SU-DHL-6 (cell line): ENCODE data around the gene FRS2.

Experiments
- H2AFZ ChIP-seq: fragments of 200-600 bp; sonication (generic); 2 replicates; pipeline ENCODE4 v1.6.1; 2014; ENCODE audit warnings: low read depth, mild to moderate bottlenecking, moderate library complexity, mixed read lengths, antibody characterized with exemption, low read length; ENCODE audit not compliant: severe bottlenecking
- H3F3A ChIP-seq: fragments of 200-600 bp; shearing (Covaris generic); 2 replicates; pipeline ENCODE4 v1.6.0; 2016; ENCODE audit warnings: antibody characterized with exemption, mild to moderate bottlenecking; ENCODE audit not compliant: insufficient read depth
- H3K27ac ChIP-seq: fragments of 200-600 bp; sonication (generic); 2 replicates; pipeline ENCODE4 v1.5.1; 2016; ENCODE audit warnings: low read depth, mild to moderate bottlenecking, low read length, moderate library complexity, mixed read lengths
- H3K27me3 ChIP-seq: fragments of 200-600 bp; sonication (generic), shearing (Covaris generic); 2 replicates; pipeline ENCODE4 v1.6.0; 2014; ENCODE audit warnings: mild to moderate bottlenecking, low read length
- H3K36me3 ChIP-seq: fragments of 200-600 bp; sonication (generic); 2 replicates; pipeline ENCODE4 v1.6.1; 2014; ENCODE audit warnings: mild to moderate bottlenecking, low read length, mixed read lengths
- H3K4me2 ChIP-seq: fragments of 300-600, 200-600 bp; shearing (Covaris generic), sonication (generic); 2 replicates; pipeline ENCODE4 v1.6.0; 2014; ENCODE audit warnings: low read length, low read depth, mild to moderate bottlenecking; ENCODE audit not compliant: poor library complexity, severe bottlenecking
- H3K4me3 ChIP-seq: fragments of 200-600 bp; sonication (generic); 2 replicates; pipeline ENCODE4 v1.5.1; 2014; ENCODE audit warnings: antibody characterized with exemption, low read length, mild to moderate bottlenecking, mixed read lengths; ENCODE audit not compliant: insufficient read depth, poor library complexity, severe bottlenecking
- H3K79me2 ChIP-seq: fragments of 200-600 bp; sonication (generic); 2 replicates; pipeline ENCODE4 v1.6.1; 2014; ENCODE audit warnings: mild to moderate bottlenecking, low read length, moderate library complexity; ENCODE audit not compliant: insufficient read depth
- H3K9ac ChIP-seq: fragments of 200-600 bp; sonication (generic); 2 replicates; pipeline ENCODE4 v1.7.0; 2014; ENCODE audit warnings: mild to moderate bottlenecking, low read length
- H3K9me2 ChIP-seq: fragments of 200-600 bp; sonication (generic); replicated peaks from 2 replicates; pipeline ENCODE4 v1.6.1; 2014; ENCODE audit warnings: low read length; ENCODE audit not compliant: insufficient read depth
- H3K9me3 ChIP-seq: fragments of 200-600 bp; sonication (generic); 2 replicates; pipeline ENCODE4 v1.6.1; 2014; ENCODE audit warnings: low read length, mixed read lengths; ENCODE audit not compliant: insufficient read depth
- H4K20me1 ChIP-seq: fragments of 200-600 bp; sonication (generic); 2 replicates; pipeline ENCODE4 v1.6.1; 2014; ENCODE audit warnings: low read depth, mild to moderate bottlenecking, antibody characterized with exemption, low read length, moderate library complexity, mixed read lengths
- EZH2phosphoT487 ChIP-seq: fragments of 200-600 bp; sonication (generic), shearing (Covaris generic); conservative IDR thresholded peaks from 2 replicates; pipeline ENCODE4 v1.6.1; 2018; ENCODE audit warnings: mild to moderate bottlenecking, antibody characterized with exemption, low read length, moderate library complexity, mixed read lengths
- TF ChIP-seq, protein P1 (sequence below): fragments of 200-600 bp; sonication (generic); IDR thresholded peaks from one replicate; pipeline ENCODE4 v1.5.1; 2017; ENCODE audit warnings: antibody characterized with exemption, mild to moderate bottlenecking, low read length, moderate library complexity; ENCODE audit not compliant: insufficient read depth, poor library complexity, severe bottlenecking

FRS2 gene

DNA sequence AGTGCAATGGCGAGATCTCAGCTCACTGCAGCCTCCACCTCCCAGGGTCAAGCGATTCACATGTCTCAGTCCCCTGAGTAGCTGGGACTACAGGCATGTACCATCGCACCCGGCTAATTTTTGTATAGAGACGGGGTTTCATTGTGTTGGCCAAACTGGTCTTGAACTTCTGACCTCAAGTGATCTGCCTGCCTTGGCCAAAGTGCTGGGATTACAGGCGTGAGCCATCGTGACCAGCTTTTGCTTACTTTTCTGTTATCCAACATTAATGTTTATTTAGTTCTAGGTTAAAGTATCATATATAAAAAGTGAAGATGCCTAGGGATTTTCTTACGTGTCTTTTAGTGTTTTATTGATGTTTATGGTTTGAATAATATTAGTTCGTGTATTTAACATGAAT, 86.2 kb downstream of the FRS2 start:
- Histone ChIP-seq H3K9ac (no peak overlapping the region), H3K36me3 (no peaks in the 10 kb centered on the region), H3K4me3 (no peak overlapping the region), H3K4me2 (no peak overlapping the region), H3K9me3 (no peaks in the 10 kb centered on the region), H3K9me2 (no peaks in the 10 kb centered on the region), H4K20me1 (no peaks in the 10 kb centered on the region), H3K27ac (no peak overlapping the region), H3K79me2 (no peaks in the 10 kb centered on the region), H2AFZ (no peak overlapping the region), H3K27me3 (no peaks in the 10 kb centered on the region), H3F3A (no peaks in the 10 kb centered on the region)
- no peak for TF ChIP-seq EZH2phosphoT487
- TF ChIP-seq, protein P1, sequence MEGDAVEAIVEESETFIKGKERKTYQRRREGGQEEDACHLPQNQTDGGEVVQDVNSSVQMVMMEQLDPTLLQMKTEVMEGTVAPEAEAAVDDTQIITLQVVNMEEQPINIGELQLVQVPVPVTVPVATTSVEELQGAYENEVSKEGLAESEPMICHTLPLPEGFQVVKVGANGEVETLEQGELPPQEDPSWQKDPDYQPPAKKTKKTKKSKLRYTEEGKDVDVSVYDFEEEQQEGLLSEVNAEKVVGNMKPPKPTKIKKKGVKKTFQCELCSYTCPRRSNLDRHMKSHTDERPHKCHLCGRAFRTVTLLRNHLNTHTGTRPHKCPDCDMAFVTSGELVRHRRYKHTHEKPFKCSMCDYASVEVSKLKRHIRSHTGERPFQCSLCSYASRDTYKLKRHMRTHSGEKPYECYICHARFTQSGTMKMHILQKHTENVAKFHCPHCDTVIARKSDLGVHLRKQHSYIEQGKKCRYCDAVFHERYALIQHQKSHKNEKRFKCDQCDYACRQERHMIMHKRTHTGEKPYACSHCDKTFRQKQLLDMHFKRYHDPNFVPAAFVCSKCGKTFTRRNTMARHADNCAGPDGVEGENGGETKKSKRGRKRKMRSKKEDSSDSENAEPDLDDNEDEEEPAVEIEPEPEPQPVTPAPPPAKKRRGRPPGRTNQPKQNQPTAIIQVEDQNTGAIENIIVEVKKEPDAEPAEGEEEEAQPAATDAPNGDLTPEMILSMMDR = no peak

DNA sequence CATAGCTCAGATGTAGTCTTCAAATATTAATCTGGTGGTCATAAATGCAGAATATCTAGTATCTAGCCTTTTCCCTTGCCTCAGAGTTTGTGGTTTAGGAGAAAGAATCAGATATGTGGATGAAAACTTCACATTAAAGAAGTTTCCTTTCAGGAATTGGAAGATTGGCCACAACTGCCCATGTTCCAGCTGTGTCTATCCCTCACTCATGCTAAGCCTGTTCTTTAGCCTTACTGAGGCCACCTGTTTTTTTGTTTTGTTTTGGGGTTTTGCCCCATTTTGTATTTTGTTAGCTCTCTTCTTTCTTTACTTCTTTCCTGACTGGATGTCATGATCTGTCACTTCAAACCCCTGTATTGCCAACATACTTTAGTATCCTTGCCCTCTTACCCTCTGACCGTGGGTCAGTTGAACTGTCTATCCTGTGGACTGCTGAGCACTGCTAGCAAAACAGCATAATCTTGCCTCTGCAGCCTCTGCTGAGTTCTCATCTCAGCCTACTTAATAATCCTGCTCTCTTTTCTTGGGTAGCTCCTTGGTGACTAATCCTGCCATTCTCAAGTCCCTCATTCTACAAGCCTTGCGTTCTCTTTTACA, 93.1 kb downstream of the FRS2 start:
- H3K36me3 ChIP-seq = no peaks in the 10 kb centered on the region
- no peak overlapping the region for H3K27ac ChIP-seq
- H3K79me2 ChIP-seq = no peaks in the 10 kb centered on the region
- no peak overlapping the region for H3K4me2 ChIP-seq
- no peak overlapping the region for H3K4me3 ChIP-seq
- no peaks in the 10 kb centered on the region for H4K20me1 ChIP-seq
- H3K9ac ChIP-seq = no peak overlapping the region
- no peaks in the 10 kb centered on the region for H3F3A ChIP-seq
- no peak overlapping the region for H2AFZ ChIP-seq
- no peaks in the 10 kb centered on the region for H3K9me2 ChIP-seq
- no peaks in the 10 kb centered on the region for H3K27me3 ChIP-seq
- H3K9me3 ChIP-seq = no peaks in the 10 kb centered on the region
- no peak for TF ChIP-seq EZH2phosphoT487
- TF ChIP-seq, protein P1 = no peak

DNA sequence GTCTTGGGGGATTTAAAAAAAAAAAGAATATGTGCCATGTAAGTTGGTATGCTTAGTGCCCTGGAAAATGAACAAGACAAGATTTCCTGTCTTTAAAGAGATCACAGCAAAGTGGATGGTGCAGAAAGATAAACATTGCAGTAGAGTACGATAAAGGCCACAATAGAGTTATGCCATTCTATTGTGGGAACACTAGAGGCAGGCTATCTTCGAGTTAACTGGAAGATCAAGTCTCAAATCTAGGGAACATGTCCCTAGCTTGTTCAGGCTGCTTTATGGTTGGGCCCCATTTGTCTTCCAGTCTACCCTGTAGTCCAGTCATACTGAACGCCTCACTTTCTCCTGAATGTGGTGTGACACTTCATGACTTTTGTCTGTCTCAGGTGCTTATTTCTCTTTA, 96.4 kb downstream of the FRS2 start:
- no peaks in the 10 kb centered on the region for H4K20me1 ChIP-seq
- TF ChIP-seq, protein P1 = no peak
- no peak for TF ChIP-seq EZH2phosphoT487
- no peak overlapping the region for H3K27ac ChIP-seq
- H3F3A ChIP-seq = no peaks in the 10 kb centered on the region
- no peak overlapping the region for H3K4me3 ChIP-seq
- no peak overlapping the region for H3K9ac ChIP-seq
- H3K27me3 ChIP-seq = no peaks in the 10 kb centered on the region
- H3K9me3 ChIP-seq = no peaks in the 10 kb centered on the region
- H3K9me2 ChIP-seq = no peaks in the 10 kb centered on the region
- no peak overlapping the region for H2AFZ ChIP-seq
- peaks cover 5% of the 10 kb centered on the region; the same call in 1 of the 2 replicates for H3K36me3 ChIP-seq
- no peaks in the 10 kb centered on the region for H3K79me2 ChIP-seq
- no peak overlapping the region for H3K4me2 ChIP-seq
